ENCODE data around the gene FXN.
A peak's percentile ranks its signal among the peaks of the same experiment; 100 is the strongest.
"Not testable (repeated sequence)": the region's sequence is repeated elsewhere in the genome, so short reads cannot be mapped to it uniquely, and the experiment has no call there.

FXN gene

GRCh38 chr9:69035438-69036308, at the start of gene FXN:
TSS of gene FXN (plus strand) at chr9:69035752. CDS start at chr9:69035783, 31 bp downstream.
- peak; percentile 58 for DNase-seq

GRCh38 chr9:68986949-68987348, 48.6 kb upstream of the FXN start:
- not testable (repeated sequence) for DNase-seq

DNA sequence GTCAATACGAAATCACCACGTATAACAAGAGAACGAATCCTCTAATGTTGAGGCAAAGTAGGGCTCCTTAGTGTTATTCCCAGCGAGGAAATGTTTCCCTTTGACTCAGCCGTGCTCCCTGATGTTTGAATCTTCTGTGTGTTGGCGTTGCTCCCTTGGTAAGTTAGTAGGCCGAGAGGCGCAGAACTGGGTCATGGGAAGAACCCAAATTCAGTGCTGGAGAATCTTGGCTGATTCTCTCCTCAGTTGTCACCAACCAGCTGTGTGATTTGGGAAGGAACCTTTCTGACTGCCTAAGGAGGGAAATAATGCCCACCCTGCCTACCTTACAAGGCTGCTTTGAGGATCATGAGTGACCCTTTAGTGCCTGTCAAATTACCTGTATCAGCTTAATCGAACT, 44.1 kb upstream of the FXN start:
- DNase-seq, result no peak

GRCh38 chr9:68995776-68996175, 39.8 kb upstream of the FXN start:
- peak; percentile 59 for DNase-seq

DNA sequence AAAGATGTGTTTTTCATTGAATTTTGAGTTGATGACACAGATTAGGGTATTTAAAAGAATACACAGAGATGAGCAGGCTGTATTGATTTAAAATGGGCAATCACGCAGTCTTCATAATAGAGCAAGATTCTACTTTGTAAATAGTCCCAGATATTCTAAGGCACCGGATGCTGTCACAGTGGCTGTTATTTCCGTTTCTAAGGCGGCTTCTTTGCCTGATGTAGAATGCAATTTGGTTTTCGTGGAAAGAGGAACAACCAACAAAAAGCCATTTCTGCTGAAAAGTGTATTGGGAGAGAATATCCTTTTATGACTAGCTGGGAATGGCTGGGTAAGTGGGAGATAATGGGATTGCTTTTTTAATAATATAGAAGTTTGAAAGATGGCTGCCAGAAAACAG, 39.1 kb upstream of the FXN start:
- DNase-seq, result peak; percentile 74

DNA sequence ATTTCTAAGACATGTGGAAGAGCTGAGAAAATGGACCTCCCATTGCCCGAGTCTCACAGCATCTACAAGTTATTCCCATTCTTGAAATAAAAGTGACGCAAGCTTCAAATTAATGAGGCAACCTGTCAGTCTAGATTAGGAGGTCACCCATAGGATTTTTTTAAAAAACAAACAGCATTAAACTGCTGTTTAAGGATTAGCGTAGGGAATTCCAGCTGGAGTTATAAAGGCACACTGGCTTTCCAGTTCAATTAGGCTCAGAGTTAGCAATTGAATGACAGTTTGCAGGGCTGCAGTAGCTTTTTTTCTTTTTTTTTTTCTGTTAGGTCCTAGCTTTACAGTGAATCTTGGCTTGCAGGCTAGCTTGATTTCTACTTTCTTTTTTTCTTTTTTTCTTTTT, 37.9 kb upstream of the FXN start:
- DNase-seq, result no peak

- DNase-seq, result no peak
These were observed 37.2 kb upstream of the FXN start for GRCh38 chr9:68998385-68998784.

DNA sequence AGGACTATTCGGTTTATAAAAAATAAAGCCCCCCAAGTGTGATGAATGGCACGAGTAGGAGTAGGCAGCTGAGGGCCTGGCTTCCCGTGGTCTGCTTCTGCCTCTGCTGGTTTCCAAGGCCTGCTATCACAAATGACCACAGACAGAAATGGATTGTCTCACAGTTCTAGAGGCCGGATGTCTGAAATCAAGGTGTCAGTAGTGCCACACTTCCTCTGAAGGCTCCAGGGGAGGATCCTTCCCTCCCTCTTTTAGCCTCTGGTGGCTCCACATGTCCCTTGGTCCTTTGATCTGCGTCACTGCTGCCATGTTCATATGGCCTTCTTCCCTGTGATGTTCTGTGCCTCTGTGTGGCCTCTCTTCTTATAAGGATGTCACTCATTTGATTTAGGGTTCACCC, 36.7 kb upstream of the FXN start:
- peak; percentile 38 for DNase-seq

- DNase-seq, result peak; percentile 82
These were observed 36.0 kb upstream of the FXN start for GRCh38 chr9:68999393-69000105.

DNA sequence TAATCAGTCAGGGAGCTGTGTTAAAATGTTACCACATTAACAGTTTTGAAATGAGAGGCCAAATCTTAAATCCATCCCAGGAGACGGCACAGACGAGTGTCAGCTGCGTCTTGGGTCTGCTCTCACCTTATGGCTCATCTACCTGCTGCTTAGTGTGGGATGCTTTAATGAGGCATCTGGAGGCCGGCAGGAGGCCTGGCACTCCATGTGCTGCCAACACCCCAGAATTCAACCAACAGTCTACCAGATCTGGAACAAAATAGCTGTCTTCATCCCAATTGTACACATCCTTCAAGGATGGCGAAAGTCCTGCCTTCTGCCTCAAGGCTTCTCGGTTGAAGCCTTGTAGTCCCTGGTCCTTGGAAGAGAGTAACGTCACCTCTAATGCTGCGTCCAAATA, 33.6 kb upstream of the FXN start:
- DNase-seq, result no peak

- DNase-seq, result no peak
These were observed 32.5 kb upstream of the FXN start for GRCh38 chr9:69003051-69003450.

DNA sequence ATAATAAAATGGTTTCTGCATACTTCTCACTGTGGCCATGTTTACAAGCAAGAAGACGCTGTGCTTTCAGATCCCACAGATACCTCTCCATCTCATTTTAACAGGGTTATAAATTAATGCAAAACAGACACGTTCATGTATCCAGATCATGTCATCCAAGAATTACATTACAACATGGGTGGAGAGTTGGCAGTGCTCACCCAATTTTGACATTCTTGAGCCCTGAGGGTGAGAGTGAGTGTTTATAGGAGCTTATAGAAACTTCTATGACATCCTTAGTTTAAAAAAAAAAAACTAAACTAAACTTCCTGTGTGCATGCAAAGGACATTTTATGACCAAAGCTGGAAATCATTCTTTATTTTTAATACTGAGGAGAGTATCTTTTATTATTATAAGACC, 30.7 kb upstream of the FXN start:
- no peak for DNase-seq

GRCh38 chr9:69009708-69010107, 25.8 kb upstream of the FXN start:
- no peak for DNase-seq

- peak; percentile 81 for DNase-seq
These were observed 22.7 kb upstream of the FXN start for GRCh38 chr9:69012696-69013381.

- DNase-seq, result no peak
These were observed 22.2 kb upstream of the FXN start for GRCh38 chr9:69013382-69013727.

DNA sequence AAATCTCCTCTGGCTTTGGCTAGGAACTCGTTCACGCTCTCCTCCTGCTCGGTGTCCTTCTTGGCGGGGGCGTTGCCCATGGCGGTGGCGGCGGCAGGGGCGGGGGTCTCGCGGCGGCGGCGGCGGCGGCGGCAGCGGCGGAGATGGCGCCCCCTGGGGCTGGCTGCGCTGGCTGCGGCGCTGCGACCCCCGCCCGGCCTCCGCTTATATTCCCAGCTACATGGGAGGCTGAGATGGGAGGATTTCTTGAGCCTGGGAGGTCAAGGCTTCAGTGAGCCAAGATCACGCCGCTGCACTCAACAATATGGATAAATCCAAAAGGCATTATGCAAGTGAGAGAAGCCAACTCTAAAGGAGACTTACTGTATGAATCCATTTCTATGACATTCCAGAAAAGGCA, 21.5 kb upstream of the FXN start, which contains the start of gene PRKACG:
PRKACG (minus strand) TSS at position 101 of the 400 bp plus-strand sequence; CDS start at position 80, 21 bp downstream.
- DNase-seq, result no peak

DNA sequence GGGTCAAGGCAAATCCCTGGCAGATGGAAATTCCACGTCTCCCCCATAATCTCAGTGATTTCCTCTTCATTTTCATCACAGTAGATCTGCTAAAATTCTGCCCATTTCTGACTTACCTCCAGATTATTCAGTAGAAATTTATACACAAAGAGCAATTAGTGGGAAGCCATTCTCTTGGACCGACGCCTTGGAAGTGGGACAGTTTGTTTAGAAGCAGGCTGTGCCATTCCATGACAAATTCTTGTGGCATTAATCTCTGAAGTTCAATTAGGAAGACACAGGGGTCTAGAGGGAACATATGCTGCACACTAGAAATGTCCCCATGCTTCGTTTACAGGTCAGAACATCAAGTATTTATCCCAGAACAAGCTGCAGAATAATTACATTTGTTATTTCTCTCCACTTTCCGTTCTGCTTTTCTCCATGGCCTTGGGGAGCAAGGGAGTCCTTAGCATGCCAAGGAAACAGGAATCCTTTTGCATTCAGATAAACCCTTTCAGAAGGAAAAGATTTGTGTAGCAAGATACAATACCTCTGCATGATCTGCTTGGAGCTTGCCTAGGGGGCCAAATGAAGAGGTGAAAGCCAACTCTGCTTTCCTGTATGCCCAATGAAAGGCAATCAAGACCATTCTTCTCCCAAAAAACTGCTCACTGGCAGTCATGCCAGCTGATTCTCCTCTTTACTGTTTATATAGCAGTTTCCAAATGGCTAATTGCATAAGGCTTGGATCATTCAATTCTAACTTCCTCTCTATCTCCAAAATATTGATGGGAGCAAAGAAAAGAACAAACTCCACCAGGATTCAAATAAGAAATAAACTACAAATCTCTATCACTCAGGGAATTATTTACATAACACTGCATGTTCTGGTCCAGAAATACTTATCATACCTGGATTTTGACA, 19.1 kb upstream of the FXN start:
- no peak for DNase-seq

DNA sequence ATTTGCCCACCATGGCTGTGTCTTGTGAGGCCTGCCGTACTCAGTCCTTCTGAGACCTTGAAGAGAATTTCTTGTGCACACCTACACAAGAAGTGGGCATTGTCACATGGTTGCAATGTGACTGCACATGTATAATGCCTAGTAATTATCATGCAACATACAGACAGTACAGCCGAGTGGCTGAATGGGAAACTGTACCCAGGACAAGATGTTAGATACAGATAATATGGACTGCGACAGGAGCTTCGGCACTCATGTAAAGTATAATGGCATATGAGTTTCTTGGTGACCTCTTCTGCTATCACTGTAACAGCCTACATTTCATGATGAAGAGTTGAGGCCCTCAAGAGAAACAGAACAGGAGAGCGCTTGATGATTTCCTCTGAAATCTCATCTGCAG, 16.8 kb upstream of the FXN start:
- no peak for DNase-seq

GRCh38 chr9:69019808-69020207, 15.7 kb upstream of the FXN start:
- no peak for DNase-seq

DNA sequence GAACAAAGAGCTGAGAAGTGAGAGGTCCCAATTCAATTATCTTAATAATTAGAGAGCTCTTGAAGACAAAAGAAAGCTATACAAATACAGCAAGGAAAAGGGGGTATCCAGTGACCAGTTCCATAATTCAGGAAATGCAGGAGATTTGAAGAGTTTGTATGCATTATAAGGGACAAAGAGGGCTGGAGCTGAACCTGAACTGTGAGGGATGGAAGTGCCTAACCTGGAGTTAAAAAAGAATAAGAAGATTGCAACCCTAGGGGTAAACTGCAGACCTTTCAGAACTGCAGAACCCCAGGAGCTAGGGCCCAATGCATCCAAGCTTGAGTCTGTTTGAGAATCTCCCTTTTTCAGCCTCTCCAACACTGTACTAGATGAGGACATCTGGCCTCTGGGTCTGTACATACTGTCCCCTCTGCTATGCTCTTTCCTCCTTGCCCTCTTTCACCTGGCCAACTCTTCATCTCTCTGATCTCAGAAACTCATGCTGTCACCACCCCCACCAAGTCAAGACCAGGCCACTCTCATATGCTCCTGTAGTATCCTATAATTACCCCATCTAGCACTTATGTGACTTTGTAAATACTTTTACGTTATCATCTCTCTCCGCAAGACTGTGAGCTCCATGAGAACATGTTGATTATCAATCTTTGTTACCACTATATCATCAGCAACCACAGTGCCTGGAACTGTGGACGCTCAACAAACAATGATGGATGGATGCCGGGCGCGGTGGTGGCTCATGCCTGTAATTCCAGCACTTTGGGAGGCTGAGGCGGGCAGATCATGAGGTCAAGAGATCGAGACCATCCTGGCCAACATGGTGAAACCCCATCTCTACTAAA, 15.0 kb upstream of the FXN start:
- no peak for DNase-seq

DNA sequence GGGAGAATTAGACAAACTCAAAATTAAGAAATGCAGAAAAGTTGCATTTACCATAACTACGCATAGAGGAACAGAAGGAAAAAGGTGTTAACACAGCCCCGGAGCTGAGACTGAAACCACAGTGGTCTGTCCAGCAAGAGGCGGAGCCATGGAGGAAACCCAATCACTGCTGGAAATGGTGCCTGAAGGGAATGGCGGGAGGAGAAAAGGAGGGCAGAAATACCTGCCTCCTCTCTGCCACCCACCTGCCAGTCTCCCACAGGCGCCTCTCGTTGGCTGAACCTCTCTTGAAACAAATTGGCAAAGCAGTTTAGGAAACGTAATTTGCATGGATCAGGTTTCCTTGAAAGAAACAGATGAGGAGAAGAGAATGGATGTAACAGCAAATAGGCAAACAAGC, 11.9 kb upstream of the FXN start:
- no peak for DNase-seq

Data from MV-4-11 (cell line).